Caki2 (cell line): ENCODE measurements around the gene ITIH1. TPM values are rescaled to one million over a fixed set of nuclear protein-coding genes. Genes with fewer than 3 reads are reported as not detected.

Source experiments
- DNase-seq: peaks from one replicate; pipeline ENCODE4 v3.0.0-alpha.2; 2015; ENCODE audit warnings: low read depth
- in situ Hi-C: cut with HindIII; loops from 2 replicates; pipeline ENCODE4 v1.10.0; 2016; ENCODE audit warnings: low sequenced_read_pairs, low pct_unique_long_range_greater_than_20kb, mixed read lengths
- total RNA-seq: library from RNA; depleted of rRNA; stranded (reverse); fragments of >200 nt; shearing (Covaris generic); gene quantifications from 2 replicates; pipeline ENCODE4 v1.2.3, GENCODE V29; 2014; ENCODE audit warnings: low replicate concordance

The ITIH1 gene
- total RNA-seq, 1 experiment from 2014 or later, result not detected

- in situ Hi-C loops, result no loop called here
- DNase-seq, result no peak
Measured at GRCh38 chr3:52786330-52787215, 9.2 kb downstream of the ITIH1 start.

GRCh38 chr3:52787246-52787645 lies 9.8 kb downstream of the ITIH1 start:
- DNase-seq, result no peak
- in situ Hi-C loops, result no loop called here

GRCh38 chr3:52787672-52788625 lies 10.6 kb downstream of the ITIH1 start:
- in situ Hi-C loops, result no loop called here
- no peak for DNase-seq

DNA sequence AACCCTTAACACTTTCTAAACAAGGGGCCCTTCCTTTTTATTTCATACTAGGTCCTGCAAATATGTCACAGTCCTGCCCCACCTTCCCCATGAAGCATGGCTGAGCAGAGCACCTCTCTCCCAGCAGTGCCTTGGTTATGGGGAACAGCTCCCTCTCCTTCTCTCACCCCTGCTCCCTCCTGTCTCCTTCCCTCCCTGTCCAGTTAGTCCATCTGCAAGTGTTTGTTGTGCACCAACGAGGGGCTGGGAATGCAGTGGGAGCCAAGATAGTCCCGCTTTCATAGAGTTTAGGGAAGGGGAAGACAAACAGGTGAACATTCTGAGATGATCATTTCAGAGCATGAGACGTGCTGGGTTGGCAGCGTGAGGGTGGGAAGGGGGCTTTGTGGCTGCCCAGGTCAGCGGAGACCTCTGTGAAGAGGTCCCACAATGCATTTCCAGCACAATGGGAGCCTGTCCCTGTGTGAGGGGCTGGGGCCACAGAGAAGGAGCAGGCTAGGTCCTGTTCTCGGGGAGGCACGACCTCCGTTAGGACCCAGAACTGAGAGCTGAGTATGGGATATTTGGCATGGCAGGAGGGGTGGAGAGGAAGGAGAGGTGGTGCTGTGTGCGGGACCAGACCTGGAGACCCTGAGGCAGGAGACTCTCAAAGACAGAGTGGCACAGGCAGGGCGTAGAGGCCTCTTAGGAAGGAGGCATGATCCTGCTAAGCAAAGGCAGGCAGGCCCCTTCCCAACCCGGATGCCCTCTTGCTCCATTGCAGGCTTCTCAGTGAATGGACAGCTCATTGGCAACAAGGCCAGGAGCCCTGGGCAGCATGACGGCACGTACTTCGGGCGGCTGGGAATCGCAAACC lies 11.7 kb downstream of the ITIH1 start:
- in situ Hi-C loops, result no loop called here
- DNase-seq, result no peak

- in situ Hi-C loops, result no loop called here
- DNase-seq, result no peak
Measured at GRCh38 chr3:52789746-52790040, 12.3 kb downstream of the ITIH1 start.

DNA sequence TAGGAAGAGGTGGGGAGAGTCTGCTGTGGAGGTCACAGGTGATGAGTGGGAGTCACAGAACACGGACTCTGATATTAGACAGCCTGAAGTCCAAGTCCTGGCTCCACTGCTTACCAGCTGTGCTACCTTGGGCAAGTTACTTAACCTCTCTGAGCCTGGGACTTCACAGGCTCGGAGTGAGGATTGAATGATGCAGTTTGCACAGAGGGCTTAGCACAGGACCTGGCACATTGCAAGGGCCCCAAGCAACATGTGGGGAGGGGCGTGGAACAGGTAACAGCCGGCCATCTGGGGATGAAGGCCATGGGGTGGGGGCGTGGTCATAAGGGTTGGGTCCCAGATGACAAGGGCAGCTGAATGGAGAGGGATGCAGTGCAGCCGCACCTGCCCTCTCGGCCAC lies 12.9 kb downstream of the ITIH1 start:
- in situ Hi-C loops, result no loop called here
- DNase-seq, result no peak

- in situ Hi-C loops, result no loop called here
- DNase-seq, result no peak
Measured at GRCh38 chr3:52790741-52791140, 13.3 kb downstream of the ITIH1 start.

- no peak for DNase-seq
- in situ Hi-C loops, result no loop called here
Measured at GRCh38 chr3:52791366-52791765, 14.0 kb downstream of the ITIH1 start.

- in situ Hi-C loops, result no loop called here
- no peak for DNase-seq
Measured at GRCh38 chr3:52791928-52792327, 14.5 kb downstream of the ITIH1 start.

- in situ Hi-C loops, result no loop called here
- DNase-seq, result no peak
Measured at GRCh38 chr3:52792413-52792812, 15.0 kb downstream of the ITIH1 start.

- no peak for DNase-seq
- in situ Hi-C loops, result no loop called here
Measured at GRCh38 chr3:52792961-52793695, 15.7 kb downstream of the ITIH1 start.

DNA sequence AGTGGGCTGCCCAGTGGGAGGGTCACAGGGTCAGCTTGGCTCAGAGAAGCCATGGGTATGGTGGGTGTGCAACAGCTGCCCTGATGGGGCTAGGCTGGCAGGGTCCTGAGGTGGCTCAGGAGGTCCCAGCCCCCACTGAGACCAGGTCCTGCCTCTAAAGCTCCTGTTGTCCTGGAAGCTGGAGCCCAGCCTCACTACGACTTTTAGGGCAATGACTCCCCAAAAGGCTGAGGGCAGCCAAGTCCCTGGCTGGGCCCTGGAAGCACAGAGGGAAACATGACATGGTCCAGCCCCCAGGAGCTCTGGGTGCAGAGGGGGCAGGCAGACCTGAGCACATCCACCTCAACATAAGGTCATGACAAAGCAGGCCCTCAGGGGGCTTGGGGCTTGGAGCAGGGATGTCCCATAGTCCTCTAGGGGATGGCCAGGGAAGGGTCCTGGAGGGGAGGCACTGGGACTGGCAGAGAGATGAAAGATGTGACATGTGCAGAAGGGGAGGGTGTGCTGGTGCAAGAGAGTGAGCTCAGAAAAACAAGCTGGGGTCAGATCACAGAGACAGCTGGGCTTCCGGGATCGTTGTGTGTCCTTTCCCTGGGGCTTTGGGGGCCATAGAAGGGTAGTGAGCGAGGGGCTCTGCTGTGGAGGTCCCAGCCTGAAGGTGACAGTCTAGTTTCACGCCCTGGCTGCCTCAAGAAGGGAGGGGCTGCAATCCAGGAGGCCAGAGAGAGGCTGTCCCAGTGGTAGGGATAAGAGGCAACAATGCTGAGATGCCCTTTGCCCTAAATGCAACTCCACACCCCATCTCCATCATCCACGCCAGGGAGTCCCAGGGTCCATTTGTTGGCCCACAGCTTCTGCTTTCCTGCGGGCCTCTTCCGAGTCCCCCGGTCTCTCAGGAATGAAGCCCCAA lies 16.6 kb downstream of the ITIH1 start:
- in situ Hi-C loops, result no loop called here

GRCh38 chr3:52794612-52795099 lies 17.3 kb downstream of the ITIH1 start, which contains the start of gene ITIH3:
ITIH3 (plus strand) TSS chr3:52794796; CDS start chr3:52794804, 8 bp downstream.
- in situ Hi-C loops, result no loop called here
- DNase-seq, result no peak

More for the DNA sequence above, 16.6 kb downstream of the ITIH1 start:
- no peak for DNase-seq

DNA sequence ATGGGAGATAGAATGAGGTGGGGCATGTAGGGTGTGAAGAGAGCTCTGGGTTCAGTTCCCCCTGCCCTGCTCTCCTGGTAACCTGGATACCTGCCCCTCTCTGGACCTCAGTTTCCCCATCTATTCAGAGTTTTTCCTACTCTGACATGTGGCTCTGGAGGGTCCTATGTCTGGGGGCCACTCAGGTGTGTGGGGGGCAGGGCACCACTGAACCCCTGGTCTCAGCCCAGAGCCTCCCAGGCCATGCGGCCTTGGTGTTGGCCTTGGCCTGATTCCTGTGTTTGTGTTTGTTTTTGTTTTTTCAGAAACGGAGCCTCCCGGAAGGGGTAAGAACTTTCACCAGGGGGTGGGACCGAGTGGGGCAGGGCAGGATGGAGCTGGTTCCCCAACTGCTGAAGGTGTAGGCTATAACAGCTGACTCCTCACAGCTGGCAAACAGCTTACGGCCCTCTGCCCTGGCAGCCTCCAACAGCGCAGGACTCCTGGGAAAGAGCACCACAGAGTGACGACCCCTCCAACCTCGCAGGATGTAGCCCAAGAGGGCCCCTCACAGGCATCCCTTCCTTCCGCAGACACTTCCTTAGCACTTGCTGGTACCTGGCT lies 18.0 kb downstream of the ITIH1 start:
- no peak for DNase-seq
- in situ Hi-C loops, result no loop called here

GRCh38 chr3:52796411-52796810 lies 19.0 kb downstream of the ITIH1 start:
- no peak for DNase-seq
- in situ Hi-C loops, result no loop called here

DNA sequence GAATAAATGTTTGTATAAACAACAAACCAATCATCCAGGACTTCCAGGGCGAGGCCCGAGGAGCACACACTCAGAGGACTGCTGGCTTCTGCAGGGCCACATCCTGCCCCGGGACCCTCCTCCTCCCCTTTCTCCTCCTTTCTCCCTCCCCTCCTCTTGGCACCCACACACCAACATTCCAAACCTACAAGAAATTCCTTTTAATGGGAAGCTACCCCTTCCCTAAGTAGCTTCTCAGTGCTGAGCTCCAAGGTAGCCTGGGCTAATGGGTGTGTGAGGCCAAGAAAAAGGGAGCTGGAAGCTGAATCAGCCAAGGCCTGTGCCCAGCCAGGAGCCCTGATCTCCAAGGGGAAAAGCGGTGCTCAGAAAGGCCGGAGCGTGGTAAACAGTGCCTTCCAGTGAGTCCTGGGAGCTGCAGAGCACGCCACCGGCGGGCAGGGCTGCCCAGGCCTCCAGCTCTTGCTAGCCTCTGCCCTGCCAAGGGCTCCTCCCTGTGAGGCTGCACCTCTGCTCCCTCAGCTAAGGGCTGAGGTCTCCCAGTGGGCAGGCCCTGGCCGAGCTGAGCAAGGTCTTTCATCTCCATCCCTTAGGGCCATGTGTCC lies 21.1 kb downstream of the ITIH1 start:
- in situ Hi-C loops, result no loop called here
- DNase-seq, result no peak
